K562 (cell line): ENCODE results near the gene ZCCHC8. TPM values are rescaled to one million over a fixed set of nuclear protein-coding genes. Genes with fewer than 3 reads are reported as not detected.
A peak's percentile ranks its signal among the peaks of the same experiment; 100 is the strongest.

ENCODE experiments used
- CBFA2T2 ChIP-seq: fragments of 450-650 bp; conservative IDR thresholded peaks from 2 replicates; pipeline ENCODE4 v1.6.1; 2017; ENCODE audit warnings: mild to moderate bottlenecking
- E2F4 ChIP-seq: sonication (generic); formaldehyde crosslinking; IDR thresholded peaks from 2 replicates; pipeline ENCODE4 v1.8.0; 2022; ENCODE audit warnings: mild to moderate bottlenecking, low read depth, missing genetic modification reagents
- FOXJ2 ChIP-seq: fragments of 200-800 bp; sonication (Bioruptor generic); IDR thresholded peaks from 2 replicates; pipeline ENCODE4 v1.6.1; 2016; ENCODE audit warnings: missing genetic modification characterization, missing compliant biosample characterization
- HCFC1 ChIP-seq: IDR thresholded peaks from 2 replicates; pipeline ENCODE4 v1.6.1; 2012; ENCODE audit warnings: low read depth, low read length, improper control_type of control experiment
- IFI16 ChIP-seq: fragments of 250-450 bp; sonication (Bioruptor Pico); IDR thresholded peaks from 2 replicates; pipeline ENCODE4 v2.1.2; 2022; ENCODE audit warnings: mild to moderate bottlenecking, inconsistent platforms
- LARP7 ChIP-seq: fragments of 450-650 bp; IDR thresholded peaks from 2 replicates; pipeline ENCODE4 v1.6.1; 2016
- MED1 ChIP-seq: sonication (generic); formaldehyde crosslinking; IDR thresholded peaks from 2 replicates; pipeline ENCODE4 v1.8.1; 2023; ENCODE audit warnings: missing genetic modification reagents, borderline replicate concordance
- PATZ1 ChIP-seq: fragments of 250-450 bp; sonication (Bioruptor Pico); IDR thresholded peaks from 2 replicates; pipeline ENCODE4 v1.5.0; 2020; ENCODE audit warnings: mild to moderate bottlenecking, borderline replicate concordance
- POLR2AphosphoS5 ChIP-seq: IDR thresholded peaks from 2 replicates; pipeline ENCODE4 v1.6.1; 2011; ENCODE audit warnings: mild to moderate bottlenecking, low read depth, low read length, moderate library complexity; ENCODE audit not compliant: control insufficient read depth, insufficient read depth
- RHOXF2B ChIP-seq: fragments of 250-450 bp; sonication (Bioruptor Pico); conservative IDR thresholded peaks from 2 replicates; pipeline ENCODE4 v1.5.1; 2021
- TEAD4 ChIP-seq, 2 experiments: sonication (generic) in 1 of 2; formaldehyde crosslinking in 1 of 2; IDR thresholded peaks; 2 replicates each; pipeline versions ENCODE4 v1.6.1 to v1.8.0; 2012 to 2022; ENCODE audit warnings: borderline replicate concordance in 1 of 2, inconsistent platforms in 1 of 2, low read length in 1 of 2, mild to moderate bottlenecking in 1 of 2, missing genetic modification reagents in 1 of 2
- ZNF76 ChIP-seq: fragments of 250-450 bp; sonication (Bioruptor Pico); IDR thresholded peaks from 2 replicates; pipeline ENCODE4 v1.4.0; 2020; ENCODE audit warnings: mild to moderate bottlenecking, moderate library complexity, borderline replicate concordance
- polyA plus RNA-seq, 8 experiments: library from polyadenylated mRNA; depleted of rRNA in 4 of 8; stranded (reverse) in 5 of 8; unstranded in 3 of 8; fragments of >200 nt; fragmentation: Nextera tagmentation in 2 of 8; fragmentation: Illumina TruSeq in 1 of 8; extraction: Ambion mirVana in 2 of 8; extraction: Trizol in 1 of 8; gene quantifications; 2 replicates each; pipeline versions ENCODE4 v1.2.1 to v1.2.3, GENCODE V29; 2011 to 2014; ENCODE audit warnings: inconsistent platforms in 1 of 8, missing spikeins in 1 of 8
- total RNA-seq, 7 experiments: library from RNA; depleted of rRNA in 6 of 7; stranded (reverse); fragments of >200 nt in 6 of 7; fragmentation: Illumina TruSeq in 2 of 7; extraction: Trizol in 2 of 7; gene quantifications; 2 replicates each; pipeline versions ENCODE4 v1.2.1 to v1.2.3, GENCODE V29; 2011 to 2021; ENCODE audit warnings: low replicate concordance in 1 of 7
- TF ChIP-seq, protein P1 (sequence below): fragments of 200-800 bp; sonication (Bioruptor generic); IDR thresholded peaks from 2 replicates; pipeline ENCODE4 v1.6.1; 2017; ENCODE audit warnings: missing genetic modification characterization, missing compliant biosample characterization
- TF ChIP-seq, protein P2 (sequence below): fragments of 450-650 bp; formaldehyde crosslinking; IDR thresholded peaks from 2 replicates; pipeline ENCODE4 v1.4.0; 2020; ENCODE audit warnings: mild to moderate bottlenecking, moderate library complexity
- TF ChIP-seq, protein P3 (sequence below), 3 experiments: fragments of 200-800 bp in 1 of 3; fragments of 250-450 bp in 1 of 3; fragments of 450-650 bp in 1 of 3; sonication (Bioruptor Pico) in 1 of 3; sonication (Bioruptor generic) in 1 of 3; formaldehyde crosslinking in 1 of 3; IDR thresholded peaks; 2 replicates each; pipeline versions ENCODE4 v1.6.1 to v1.8.0; 2016 to 2022; ENCODE audit warnings: mild to moderate bottlenecking in 2 of 3, missing genetic modification characterization in 2 of 3, missing compliant biosample characterization in 1 of 3, moderate library complexity in 1 of 3

Gene ZCCHC8
- total and polyA plus RNA-seq, 9 of the 15 experiments (the other 6 are each of a cell fraction or from before 2014, with no cell fraction given), result 14.8 to 50.9 (median 34.1) TPM

DNA sequence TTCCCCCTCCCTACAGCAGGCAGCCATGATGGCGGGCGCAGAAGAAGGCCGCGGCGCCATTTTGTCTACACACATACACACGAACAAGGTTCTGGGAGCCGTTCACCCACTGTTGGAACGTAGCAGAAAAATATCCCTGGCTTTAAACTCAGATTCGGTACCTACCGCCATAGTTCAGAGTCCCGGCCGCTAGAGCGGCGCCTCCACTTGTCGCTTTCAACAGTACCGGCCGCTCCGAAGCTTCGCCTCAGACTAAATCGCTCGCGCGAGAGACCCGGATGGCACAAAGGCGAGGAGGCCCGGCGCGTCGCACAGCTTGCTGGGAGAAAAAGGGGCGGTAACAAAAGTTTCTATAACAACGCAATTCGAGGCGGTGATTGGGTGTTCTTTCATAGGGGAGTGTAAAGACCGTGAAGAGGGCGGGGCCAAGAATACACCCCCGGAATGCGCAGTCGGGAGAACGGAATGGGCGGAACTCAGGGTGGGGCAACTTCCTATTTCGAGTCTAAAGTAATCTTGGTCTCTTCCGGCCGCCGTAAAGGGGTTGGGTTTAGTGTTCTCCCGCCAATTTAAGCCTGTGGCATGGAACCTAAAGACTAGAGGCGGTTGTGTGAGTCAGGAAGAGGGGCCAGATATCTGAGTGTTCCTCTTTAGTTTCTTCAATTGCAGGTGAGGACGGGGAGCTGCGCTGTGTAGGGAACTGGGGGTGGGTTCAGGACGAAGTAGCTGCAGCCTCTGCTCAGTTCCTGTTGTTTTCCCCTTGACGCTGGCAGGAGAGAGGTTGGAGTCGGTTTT, 26.1 kb upstream of the ZCCHC8 start, which contains the start of the genes KNTC1 and RSRC2 (continued):
- TF ChIP-seq, protein P1, sequence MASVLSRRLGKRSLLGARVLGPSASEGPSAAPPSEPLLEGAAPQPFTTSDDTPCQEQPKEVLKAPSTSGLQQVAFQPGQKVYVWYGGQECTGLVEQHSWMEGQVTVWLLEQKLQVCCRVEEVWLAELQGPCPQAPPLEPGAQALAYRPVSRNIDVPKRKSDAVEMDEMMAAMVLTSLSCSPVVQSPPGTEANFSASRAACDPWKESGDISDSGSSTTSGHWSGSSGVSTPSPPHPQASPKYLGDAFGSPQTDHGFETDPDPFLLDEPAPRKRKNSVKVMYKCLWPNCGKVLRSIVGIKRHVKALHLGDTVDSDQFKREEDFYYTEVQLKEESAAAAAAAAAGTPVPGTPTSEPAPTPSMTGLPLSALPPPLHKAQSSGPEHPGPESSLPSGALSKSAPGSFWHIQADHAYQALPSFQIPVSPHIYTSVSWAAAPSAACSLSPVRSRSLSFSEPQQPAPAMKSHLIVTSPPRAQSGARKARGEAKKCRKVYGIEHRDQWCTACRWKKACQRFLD (CRISPR knock-in tag), result peak; percentile 61
- TF ChIP-seq CBFA2T2 (no peak), LARP7 (no peak), HCFC1 (peak; percentile 63), POLR2AphosphoS5 (peak; percentile 93), E2F4 (CRISPR knock-in tag) (0 out of 2 replicates have a peak, but pooled peaks have one; percentile 42), RHOXF2B (CRISPR knock-in tag) (no peak; the same call in 1 of the 2 replicates), TEAD4 (IDR thresholded peaks at IDR 0.05; ENCODE audit: low read length) (peak; percentile 69), TEAD4 (CRISPR knock-in tag; IDR thresholded peaks at IDR 0.05; ENCODE audit: borderline replicate concordance) (peak; percentile 91; the same call in 1 of the 2 replicates), FOXJ2 (tag) (peak; percentile 47; the same call in 1 of the 2 replicates), IFI16 (CRISPR knock-in tag) (no peak), PATZ1 (CRISPR knock-in tag) (no peak), MED1 (CRISPR knock-in tag) (no peak), ZNF76 (CRISPR knock-in tag) (peak; percentile 18; the same call in 1 of the 2 replicates)
- TF ChIP-seq, protein P2, sequence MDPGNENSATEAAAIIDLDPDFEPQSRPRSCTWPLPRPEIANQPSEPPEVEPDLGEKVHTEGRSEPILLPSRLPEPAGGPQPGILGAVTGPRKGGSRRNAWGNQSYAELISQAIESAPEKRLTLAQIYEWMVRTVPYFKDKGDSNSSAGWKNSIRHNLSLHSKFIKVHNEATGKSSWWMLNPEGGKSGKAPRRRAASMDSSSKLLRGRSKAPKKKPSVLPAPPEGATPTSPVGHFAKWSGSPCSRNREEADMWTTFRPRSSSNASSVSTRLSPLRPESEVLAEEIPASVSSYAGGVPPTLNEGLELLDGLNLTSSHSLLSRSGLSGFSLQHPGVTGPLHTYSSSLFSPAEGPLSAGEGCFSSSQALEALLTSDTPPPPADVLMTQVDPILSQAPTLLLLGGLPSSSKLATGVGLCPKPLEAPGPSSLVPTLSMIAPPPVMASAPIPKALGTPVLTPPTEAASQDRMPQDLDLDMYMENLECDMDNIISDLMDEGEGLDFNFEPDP (CRISPR knock-in tag), result no peak
- TF ChIP-seq, protein P3, sequence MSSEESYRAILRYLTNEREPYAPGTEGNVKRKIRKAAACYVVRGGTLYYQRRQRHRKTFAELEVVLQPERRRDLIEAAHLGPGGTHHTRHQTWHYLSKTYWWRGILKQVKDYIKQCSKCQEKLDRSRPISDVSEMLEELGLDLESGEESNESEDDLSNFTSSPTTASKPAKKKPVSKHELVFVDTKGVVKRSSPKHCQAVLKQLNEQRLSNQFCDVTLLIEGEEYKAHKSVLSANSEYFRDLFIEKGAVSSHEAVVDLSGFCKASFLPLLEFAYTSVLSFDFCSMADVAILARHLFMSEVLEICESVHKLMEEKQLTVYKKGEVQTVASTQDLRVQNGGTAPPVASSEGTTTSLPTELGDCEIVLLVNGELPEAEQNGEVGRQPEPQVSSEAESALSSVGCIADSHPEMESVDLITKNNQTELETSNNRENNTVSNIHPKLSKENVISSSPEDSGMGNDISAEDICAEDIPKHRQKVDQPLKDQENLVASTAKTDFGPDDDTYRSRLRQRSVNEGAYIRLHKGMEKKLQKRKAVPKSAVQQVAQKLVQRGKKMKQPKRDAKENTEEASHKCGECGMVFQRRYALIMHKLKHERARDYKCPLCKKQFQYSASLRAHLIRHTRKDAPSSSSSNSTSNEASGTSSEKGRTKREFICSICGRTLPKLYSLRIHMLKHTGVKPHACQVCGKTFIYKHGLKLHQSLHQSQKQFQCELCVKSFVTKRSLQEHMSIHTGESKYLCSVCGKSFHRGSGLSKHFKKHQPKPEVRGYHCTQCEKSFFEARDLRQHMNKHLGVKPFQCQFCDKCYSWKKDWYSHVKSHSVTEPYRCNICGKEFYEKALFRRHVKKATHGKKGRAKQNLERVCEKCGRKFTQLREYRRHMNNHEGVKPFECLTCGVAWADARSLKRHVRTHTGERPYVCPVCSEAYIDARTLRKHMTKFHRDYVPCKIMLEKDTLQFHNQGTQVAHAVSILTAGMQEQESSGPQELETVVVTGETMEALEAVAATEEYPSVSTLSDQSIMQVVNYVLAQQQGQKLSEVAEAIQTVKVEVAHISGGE (CRISPR knock-in tag; IDR thresholded peaks at IDR 0.05), result peak in 1 of 3 experiments; percentile 94; a peak in 2 of 6 replicates
